ENCODE results near the gene NAP1L1. TPM values are rescaled to one million over a fixed set of nuclear protein-coding genes. Genes with fewer than 3 reads are reported as not detected.

NAP1L1 gene
- total RNA-seq, 1 experiment from 2014 or later = 287 TPM

DNA sequence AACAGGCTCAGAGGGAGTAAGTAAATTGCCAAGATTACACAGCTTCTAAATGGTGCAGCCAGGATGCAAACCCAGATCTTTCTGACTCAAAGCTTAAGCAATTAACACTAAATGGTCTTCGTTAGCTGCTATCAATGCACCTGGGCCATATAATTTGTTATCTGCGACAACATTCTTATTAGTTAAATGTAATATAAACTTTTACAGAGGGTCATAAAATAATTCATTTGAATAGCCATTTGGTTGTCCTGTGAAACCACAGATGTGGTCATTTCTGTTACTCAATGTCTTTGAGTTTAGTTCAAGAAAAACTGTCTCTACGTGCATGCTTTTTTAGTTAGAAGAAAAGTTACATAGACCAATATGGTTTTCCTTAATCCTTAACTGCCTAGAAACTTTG, 22.1 kb upstream of the NAP1L1 start:
- Histone ChIP-seq H3K27me3 (replicated peaks) (no peaks in the 10 kb centered on the region), H3K27ac (no peak overlapping the region), H3K36me3 (no peaks in the 10 kb centered on the region), H3K4me1 (replicated peaks) (peaks cover 22% of the 10 kb centered on the region), H3K9me3 (replicated peaks) (no peaks in the 10 kb centered on the region; the same call in 1 of the 2 replicates), H3K4me3 (no peak overlapping the region)
- DNase-seq (ENCODE audit: low read depth in 1 of 2, low spot score in 2 of 2) = no peak

DNA sequence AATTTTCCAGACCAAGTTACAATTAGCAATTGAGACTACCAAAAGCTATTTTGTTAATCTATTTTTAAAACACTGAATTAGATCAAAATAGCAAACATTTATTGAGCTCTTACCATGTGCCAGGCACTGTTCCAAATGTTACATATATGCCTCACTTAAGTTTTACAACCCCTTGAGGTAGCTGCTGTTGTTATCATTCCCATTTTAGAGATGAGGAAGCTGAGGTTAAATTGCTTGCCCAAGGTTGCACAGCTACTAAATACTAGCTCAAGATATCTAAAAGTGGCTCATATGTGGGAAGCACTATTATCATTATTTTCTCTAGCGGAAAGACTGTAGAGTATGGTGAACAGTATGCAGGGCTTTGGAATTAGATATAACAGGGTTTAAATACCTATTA, 19.5 kb upstream of the NAP1L1 start:
- Histone ChIP-seq H3K27ac (no peak overlapping the region), H3K9me3 (replicated peaks) (no peaks in the 10 kb centered on the region; the same call in 1 of the 2 replicates), H3K27me3 (replicated peaks) (no peaks in the 10 kb centered on the region), H3K4me3 (no peak overlapping the region), H3K4me1 (replicated peaks) (peaks cover 22% of the 10 kb centered on the region), H3K36me3 (no peaks in the 10 kb centered on the region)
- DNase-seq (ENCODE audit: low read depth in 1 of 2, low spot score in 2 of 2) = no peak

DNA sequence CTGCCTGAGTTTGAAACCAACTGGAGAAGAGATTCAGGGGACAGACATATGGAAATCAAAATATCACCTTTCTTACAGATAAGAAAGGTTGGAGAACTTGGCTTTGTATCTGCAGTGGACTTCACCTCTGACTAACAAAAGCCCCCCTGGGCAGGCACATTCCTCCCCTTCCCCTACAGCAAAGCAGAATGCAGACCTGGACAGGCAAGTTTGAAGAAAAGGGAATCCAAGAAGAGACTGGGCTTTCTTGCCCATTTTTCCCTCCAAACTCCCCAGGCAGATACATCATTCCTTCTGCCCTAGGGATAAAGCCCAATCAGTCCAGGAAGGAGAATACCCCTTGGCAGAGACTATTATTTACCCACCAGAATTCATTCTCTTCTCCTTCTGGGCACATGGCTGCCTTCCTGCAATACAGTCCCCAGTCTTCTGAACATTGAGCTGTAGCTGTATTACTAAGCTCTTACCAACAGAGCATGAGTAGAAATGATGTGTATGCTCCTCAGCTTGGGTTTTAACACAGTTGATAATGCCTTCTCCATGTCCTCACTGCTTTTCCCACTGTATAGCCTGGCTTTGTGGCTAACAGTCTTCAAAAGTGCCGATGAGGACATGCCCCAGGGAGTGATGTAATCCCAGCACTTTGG, 17.4 kb upstream of the NAP1L1 start:
- no peak for DNase-seq (ENCODE audit: low read depth in 1 of 2, low spot score in 2 of 2)
- H3K36me3 ChIP-seq = no peaks in the 10 kb centered on the region
- peaks cover 22% of the 10 kb centered on the region for H3K4me1 ChIP-seq (replicated peaks)
- no peak overlapping the region for H3K4me3 ChIP-seq
- no peaks in the 10 kb centered on the region for H3K9me3 ChIP-seq (replicated peaks)
- H3K27ac ChIP-seq = no peak overlapping the region
- H3K27me3 ChIP-seq (replicated peaks) = no peaks in the 10 kb centered on the region

DNA sequence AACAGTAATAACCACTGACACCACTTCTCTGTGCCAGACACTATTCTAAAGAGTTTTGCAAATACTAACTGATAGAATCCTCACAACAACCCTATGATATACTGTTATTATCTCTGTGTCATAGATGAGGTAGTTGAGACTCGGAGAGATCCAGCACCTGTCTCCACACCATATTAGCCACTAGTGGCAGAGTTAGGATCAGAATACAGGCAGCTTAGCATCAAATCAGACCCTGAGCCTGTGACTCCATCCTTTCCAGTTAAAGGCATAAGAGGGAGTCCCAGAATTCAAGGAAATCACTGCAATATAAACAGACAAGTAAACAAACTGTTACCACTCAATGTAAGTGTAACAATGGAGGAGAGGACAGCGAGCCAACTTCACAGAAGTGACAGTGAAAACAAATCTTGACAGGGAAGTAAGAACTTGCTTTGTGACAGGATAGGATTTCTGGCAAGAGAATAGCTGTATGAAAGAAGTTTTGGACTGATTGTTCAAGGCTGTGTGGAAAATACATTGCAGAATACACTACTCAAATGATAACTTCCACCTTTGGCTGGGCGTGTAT, 11.7 kb upstream of the NAP1L1 start:
- H3K36me3 ChIP-seq = no peaks in the 10 kb centered on the region
- H3K27ac ChIP-seq = no peak overlapping the region
- peak in 1 of 2 experiments; percentile 28 for DNase-seq (ENCODE audit: low read depth in 1 of 2, low spot score in 2 of 2)
- peaks cover 6% of the 10 kb centered on the region for H3K4me1 ChIP-seq (replicated peaks)
- H3K27me3 ChIP-seq (replicated peaks) = no peaks in the 10 kb centered on the region
- no peak overlapping the region for H3K4me3 ChIP-seq
- no peaks in the 10 kb centered on the region for H3K9me3 ChIP-seq (replicated peaks)

DNA sequence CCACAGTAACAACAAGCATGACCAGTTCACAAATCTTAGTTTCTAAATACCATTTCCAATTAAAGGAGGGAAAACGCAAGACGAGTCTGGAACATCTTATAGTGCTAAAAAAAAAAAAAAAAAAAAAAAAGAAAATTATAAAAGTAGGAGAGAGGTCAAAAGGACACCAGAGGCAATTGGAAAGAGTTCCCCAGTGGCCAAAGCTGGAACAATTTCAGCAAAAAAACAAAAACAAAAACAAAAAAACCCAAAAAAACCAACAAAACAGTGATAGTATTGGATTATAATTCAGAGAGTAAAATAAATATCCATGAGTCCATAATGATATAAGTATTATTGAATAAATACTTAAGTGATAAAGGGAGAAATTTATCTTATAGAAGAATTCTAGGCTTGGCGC, 10.3 kb upstream of the NAP1L1 start:
- no peak overlapping the region for H3K27ac ChIP-seq
- no peaks in the 10 kb centered on the region for H3K36me3 ChIP-seq
- peaks cover 9% of the 10 kb centered on the region for H3K4me1 ChIP-seq (replicated peaks)
- H3K9me3 ChIP-seq (replicated peaks) = no peaks in the 10 kb centered on the region
- DNase-seq (ENCODE audit: low read depth in 1 of 2, low spot score in 2 of 2) = no peak
- no peaks in the 10 kb centered on the region for H3K27me3 ChIP-seq (replicated peaks)
- H3K4me3 ChIP-seq = no peak overlapping the region

DNA sequence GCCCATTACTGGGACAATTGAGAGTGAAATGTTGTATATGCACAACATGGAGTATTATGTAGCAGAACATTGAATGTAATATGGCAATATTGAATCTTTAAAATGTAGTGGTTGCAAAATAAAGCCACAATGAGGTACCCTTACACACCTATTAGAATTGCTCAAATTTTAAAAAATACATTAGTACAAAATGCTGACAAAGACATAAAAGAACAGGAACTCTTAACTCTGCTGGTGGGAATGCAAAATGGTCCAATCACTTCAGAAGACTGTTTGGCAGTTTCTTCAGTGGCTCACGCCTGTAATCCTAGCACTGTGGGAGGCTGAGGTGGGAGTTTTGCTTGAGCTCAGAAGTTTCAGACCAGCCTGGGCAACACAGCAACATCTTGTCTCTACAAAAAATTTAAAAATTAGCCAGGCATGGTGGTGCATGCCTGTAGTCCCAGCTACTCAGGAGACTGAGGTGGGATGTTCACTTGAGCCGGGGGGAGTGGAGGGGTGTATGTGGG, 6.8 kb upstream of the NAP1L1 start:
- H3K27ac ChIP-seq = no peak overlapping the region
- H3K4me3 ChIP-seq = no peak overlapping the region
- H3K9me3 ChIP-seq (replicated peaks) = no peaks in the 10 kb centered on the region
- H3K36me3 ChIP-seq = no peaks in the 10 kb centered on the region
- peaks cover 8% of the 10 kb centered on the region for H3K4me1 ChIP-seq (replicated peaks)
- H3K27me3 ChIP-seq (replicated peaks) = no peaks in the 10 kb centered on the region
- no peak for DNase-seq (ENCODE audit: low read depth in 1 of 2, low spot score in 2 of 2)

DNA sequence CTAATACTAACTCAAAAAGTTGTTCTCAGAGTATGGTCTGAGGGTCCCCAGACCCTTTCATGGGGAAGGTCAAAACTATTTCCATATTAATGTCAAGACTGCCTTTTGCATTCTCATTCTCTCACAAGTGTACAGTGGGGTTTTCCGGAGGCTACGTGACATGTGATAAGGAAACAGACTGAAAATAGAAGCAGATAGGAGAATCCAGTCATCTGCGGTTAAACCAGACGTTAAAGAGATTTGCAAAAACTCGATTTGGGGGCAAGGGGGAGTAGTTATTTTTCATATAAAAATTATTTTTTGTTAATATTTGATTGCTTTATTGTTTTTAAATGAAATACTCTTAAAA, 1.0 kb upstream of the NAP1L1 start:
- Histone ChIP-seq H3K27ac (peak overlapping the region; percentile 95), H3K4me3 (peak overlapping the region; percentile 91)
- no peak for DNase-seq (ENCODE audit: low read depth in 1 of 2, low spot score in 2 of 2)

DNA sequence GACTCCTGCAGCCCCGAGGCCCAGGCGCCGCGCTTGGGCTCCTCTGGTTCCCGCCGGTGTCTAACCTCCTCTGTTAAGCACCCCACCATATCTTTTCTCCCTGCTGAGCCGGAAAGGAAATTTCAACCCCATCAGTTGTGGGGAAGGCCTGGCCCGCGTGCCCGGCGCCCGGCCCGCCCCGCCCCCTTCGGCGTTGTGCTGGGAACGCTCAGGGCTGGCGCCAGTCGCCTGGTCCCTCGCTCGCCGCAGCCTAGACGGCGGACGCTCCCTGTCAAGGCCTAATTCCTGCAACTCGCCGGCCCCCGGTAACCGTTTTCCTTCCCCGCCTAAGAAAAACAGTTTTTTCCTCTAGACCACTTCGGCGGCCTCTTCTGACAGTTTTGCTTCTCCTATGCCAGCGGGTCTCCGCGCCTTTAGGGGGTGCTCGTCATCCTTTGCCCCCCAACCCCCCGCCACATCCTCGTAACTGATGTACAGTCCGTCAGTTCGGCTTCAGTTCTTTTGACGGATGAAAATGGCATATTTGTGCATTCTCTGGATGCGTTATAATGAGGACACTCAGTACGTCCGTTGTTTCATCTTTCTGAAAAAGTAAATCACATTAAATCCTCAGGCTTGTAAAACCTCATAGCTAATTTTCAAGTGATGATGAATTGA, 506 bp upstream of the NAP1L1 start:
- Histone ChIP-seq H3K27me3 (replicated peaks) (no peaks in the 10 kb centered on the region), H3K4me1 (replicated peaks) (peaks cover 25% of the 10 kb centered on the region), H3K36me3 (peaks cover 36% of the 10 kb centered on the region), H3K4me3 (peak overlapping the region; percentile 91), H3K27ac (peak overlapping the region; percentile 95), H3K9me3 (replicated peaks) (no peaks in the 10 kb centered on the region)
- peak; percentile 85 to 97 for DNase-seq (ENCODE audit: low read depth in 1 of 2, low spot score in 2 of 2)

More for the DNA sequence above, 1.0 kb upstream of the NAP1L1 start:
- Histone ChIP-seq H3K9me3 (replicated peaks) (no peaks in the 10 kb centered on the region), H3K27me3 (replicated peaks) (no peaks in the 10 kb centered on the region), H3K36me3 (peaks cover 31% of the 10 kb centered on the region), H3K4me1 (replicated peaks) (peaks cover 22% of the 10 kb centered on the region)

DNA sequence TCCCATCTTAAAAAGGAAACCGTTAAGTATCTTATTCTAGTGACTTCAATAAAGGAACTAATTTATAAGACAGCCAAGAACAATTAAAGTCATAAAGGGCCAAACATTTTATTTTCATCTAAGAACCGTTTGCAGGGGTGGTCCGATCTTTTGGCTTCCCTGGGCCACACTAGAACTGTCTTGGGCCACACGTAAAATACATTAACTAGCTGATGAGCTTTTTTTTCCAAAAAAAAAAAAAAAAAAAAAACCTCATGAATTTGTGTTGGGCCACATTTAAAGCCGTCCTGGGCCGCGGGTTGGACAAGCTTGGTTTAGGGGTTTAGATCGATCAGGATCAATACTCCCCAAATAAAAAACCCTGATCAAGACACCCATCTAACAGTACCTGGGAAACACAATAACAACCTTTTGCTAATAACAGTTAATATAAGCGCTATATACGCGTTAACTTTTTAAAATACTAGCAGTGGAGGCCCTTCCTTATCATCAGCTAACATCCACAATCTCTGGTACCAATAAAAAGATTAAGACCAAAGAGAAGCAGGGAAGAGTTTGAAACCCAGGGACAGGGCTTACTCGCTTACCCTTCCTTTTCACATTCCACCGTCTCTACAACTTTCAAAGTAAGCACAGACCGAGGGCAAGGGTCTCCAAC, 1.1 kb downstream of the NAP1L1 start:
- Histone ChIP-seq H3K4me1 (replicated peaks) (peaks cover 29% of the 10 kb centered on the region), H3K27ac (peak overlapping the region; percentile 95), H3K36me3 (peaks cover 52% of the 10 kb centered on the region), H3K27me3 (replicated peaks) (no peaks in the 10 kb centered on the region), H3K4me3 (peak overlapping the region; percentile 91), H3K9me3 (replicated peaks) (no peaks in the 10 kb centered on the region)
- no peak for DNase-seq (ENCODE audit: low read depth in 1 of 2, low spot score in 2 of 2)

DNA sequence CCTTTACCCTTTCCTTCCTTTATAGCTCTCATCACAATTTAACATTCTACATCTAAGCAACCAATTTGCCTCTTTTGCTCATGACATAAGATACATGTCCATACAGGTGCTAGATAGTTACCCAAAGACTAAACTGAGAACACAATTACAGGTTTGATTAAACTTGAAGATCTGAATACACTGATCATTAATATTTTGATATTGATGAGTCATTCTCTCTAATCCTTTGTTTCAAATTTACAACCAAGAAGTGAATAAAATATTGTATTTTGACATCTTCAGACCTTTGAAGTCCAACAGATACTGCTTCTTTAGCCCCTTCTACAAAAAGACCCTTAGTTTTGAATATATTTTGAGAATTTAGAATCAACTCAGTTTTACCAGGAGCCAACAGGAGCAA, 2.6 kb downstream of the NAP1L1 start:
- peaks cover 29% of the 10 kb centered on the region for H3K4me1 ChIP-seq (replicated peaks)
- no peak overlapping the region for H3K27ac ChIP-seq
- no peak overlapping the region for H3K4me3 ChIP-seq
- no peak for DNase-seq (ENCODE audit: low read depth in 1 of 2, low spot score in 2 of 2)
- no peaks in the 10 kb centered on the region for H3K27me3 ChIP-seq (replicated peaks)
- H3K9me3 ChIP-seq (replicated peaks) = no peaks in the 10 kb centered on the region
- H3K36me3 ChIP-seq = peaks cover 64% of the 10 kb centered on the region

DNA sequence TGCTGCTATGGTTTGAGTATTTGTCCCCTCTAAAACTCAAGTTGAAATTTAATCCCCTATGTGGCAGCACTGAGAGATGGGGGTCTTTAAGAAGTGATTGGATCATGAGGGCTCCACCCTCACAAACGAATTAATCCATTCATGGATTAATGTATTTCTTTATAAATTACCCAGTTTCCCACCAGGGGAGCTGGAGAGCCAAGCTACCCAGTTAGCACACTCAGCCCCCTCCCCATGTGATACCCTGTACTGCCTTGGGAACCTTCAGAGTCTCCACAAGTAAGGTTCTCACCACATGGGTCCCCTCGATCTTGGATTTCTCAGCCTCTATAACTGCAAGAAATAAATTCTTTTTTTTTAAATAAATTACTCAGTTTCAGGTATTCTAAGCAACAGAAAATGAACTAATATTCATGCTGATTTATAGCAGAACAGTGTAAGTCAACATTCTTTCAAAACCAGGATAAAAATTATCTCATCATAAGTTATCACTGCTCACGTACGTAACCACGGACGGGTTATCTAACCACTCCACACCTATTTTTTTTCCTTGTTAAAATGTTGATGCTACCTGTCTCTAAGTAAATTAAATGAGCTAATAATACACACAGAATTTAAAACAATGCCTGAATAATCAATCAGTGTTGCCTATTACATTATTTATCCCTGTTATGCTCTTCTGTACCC, 3.6 kb downstream of the NAP1L1 start:
- DNase-seq (ENCODE audit: low read depth in 1 of 2, low spot score in 2 of 2) = no peak

DNA sequence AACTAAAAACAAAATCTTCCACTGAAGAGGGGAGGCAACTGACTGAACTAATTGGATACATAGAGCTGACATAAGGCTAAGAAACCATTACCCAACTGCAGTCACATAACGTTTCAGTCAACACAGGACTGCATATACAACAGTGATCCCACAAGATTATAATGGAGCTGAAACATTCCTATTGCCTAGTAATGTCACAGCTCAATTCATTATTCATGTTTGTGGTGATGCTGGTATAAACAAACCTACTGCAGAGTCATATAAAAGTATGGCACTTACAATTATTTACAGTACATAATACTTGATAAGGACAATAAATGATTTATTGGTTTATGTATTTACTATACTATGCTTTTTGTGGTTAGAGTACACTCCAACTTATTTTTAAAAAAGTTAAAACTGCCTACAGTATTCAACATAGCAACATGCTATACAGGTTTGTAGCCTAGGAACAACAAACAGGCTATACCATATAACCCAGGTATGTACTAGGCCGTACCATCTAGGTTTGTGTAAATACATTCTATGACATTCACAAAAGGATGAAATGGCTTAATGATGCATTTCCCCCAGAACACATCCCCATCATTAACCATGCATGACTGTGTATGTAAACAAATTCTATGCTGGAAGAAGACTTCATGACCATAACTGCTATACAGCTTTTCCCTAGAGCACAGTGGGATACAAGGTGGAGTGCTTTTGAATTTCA, 4.3 kb downstream of the NAP1L1 start:
- Histone ChIP-seq H3K9me3 (replicated peaks) (no peaks in the 10 kb centered on the region), H3K27ac (peak overlapping the region; percentile 25; the same call in 1 of the 2 replicates), H3K4me1 (replicated peaks) (peaks cover 18% of the 10 kb centered on the region), H3K36me3 (peaks cover 76% of the 10 kb centered on the region), H3K27me3 (replicated peaks) (no peaks in the 10 kb centered on the region), H3K4me3 (no peak overlapping the region)
- DNase-seq (ENCODE audit: low read depth in 1 of 2, low spot score in 2 of 2) = peak in 1 of 2 experiments; percentile 23

More for the DNA sequence above, 3.6 kb downstream of the NAP1L1 start:
- H3K9me3 ChIP-seq (replicated peaks) = no peaks in the 10 kb centered on the region
- H3K4me3 ChIP-seq = no peak overlapping the region
- no peaks in the 10 kb centered on the region for H3K27me3 ChIP-seq (replicated peaks)
- H3K27ac ChIP-seq = no peak overlapping the region
- H3K36me3 ChIP-seq = peaks cover 71% of the 10 kb centered on the region
- peaks cover 23% of the 10 kb centered on the region for H3K4me1 ChIP-seq (replicated peaks)

DNA sequence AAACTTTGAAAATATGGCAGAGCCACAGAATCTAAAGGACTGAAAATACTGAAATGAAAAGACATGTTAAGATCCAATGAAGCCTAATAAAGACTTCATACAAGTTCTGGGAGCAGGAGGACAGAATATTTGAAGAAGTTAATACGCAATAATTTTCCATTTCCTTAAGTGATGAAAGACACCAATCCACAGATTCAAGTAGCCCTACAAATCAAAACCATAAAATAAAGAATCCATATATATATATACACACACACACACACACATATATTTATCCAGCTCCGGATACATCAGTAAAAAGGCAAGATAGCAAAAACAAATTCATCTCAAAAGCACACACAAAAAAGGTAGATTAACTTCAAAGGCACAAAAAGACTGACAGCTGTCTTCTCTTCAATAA, 5.7 kb downstream of the NAP1L1 start:
- H3K9me3 ChIP-seq (replicated peaks) = no peaks in the 10 kb centered on the region
- DNase-seq (ENCODE audit: low read depth in 1 of 2, low spot score in 2 of 2) = no peak
- no peak overlapping the region for H3K4me3 ChIP-seq
- H3K27me3 ChIP-seq (replicated peaks) = no peaks in the 10 kb centered on the region
- peaks cover 80% of the 10 kb centered on the region for H3K36me3 ChIP-seq
- H3K4me1 ChIP-seq (replicated peaks) = peaks cover 16% of the 10 kb centered on the region
- no peak overlapping the region for H3K27ac ChIP-seq
